ENCODE measurements around the gene LRTM2. TPM values are rescaled to one million over a fixed set of nuclear protein-coding genes. Genes with fewer than 3 reads are reported as not detected.

The LRTM2 gene
- polyA plus RNA-seq, 1 donor (not counting 4 experiments of a cell fraction or from before 2014, with no cell fraction given): not detected

DNA sequence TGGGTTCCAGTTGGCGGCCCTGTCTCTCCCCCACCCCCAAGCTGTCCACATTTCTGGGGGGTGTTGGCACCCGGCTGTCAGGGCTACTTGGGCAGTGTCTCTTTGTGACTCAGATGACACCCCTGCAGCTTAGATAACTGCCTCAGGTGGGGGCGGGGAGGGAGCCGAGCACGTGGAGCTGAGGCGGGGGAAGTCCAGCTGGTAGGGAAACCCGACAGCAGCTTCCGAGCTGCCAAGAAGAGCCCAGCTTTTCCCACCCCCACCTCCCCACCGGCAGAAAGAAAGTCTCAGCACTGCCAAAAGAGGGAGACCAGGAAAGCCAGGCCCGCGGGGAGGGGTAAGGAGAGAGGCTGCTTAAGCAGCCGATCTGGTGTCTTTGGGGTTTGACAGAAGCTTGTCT lies 1.4 kb downstream of the LRTM2 start:
- dilution Hi-C loops (cut with MboI; ENCODE audit: extremely low pct_ligation_motif_present, low sequenced_read_pairs): no loop called here
- FAIRE-seq (no peak), DNase-seq (ENCODE audit: low read depth, low spot score) (no peak)
- H3K79me2 ChIP-seq (ENCODE audit: control insufficient read depth, insufficient read depth, low read length): no peaks in the 10 kb centered on the region
- no peaks in the 10 kb centered on the region for H3K9me1 ChIP-seq (ENCODE audit: control insufficient read depth, extremely low read depth, insufficient read depth, low read length)
- no peaks in the 10 kb centered on the region for H3K4me1 ChIP-seq (ENCODE audit: control insufficient read depth, extremely low read depth, insufficient read depth, low read length)
- H4K20me1 ChIP-seq (ENCODE audit: control insufficient read depth, extremely low read depth, insufficient read depth, low read length): no peaks in the 10 kb centered on the region
- H3K4me2 ChIP-seq (ENCODE audit: control insufficient read depth, extremely low read depth, insufficient read depth, low read depth, low read length): no peak overlapping the region
- H3K27ac ChIP-seq (ENCODE audit: control insufficient read depth, insufficient read depth, low read length): no peak overlapping the region
- H3K4me3 ChIP-seq (ENCODE audit: control insufficient read depth in 2 of 3, extremely low read depth in 1 of 3, insufficient read depth in 2 of 3, low read depth in 1 of 3, low read length in 3 of 3): no peak overlapping the region
- H3K9ac ChIP-seq (ENCODE audit: control insufficient read depth, extremely low read depth, insufficient read depth, low read length): no peak overlapping the region
- TF ChIP-seq EZH2 (IDR thresholded peaks at IDR 0.05; ENCODE audit: low read length): peak; percentile 54
- TF ChIP-seq, protein P1, sequence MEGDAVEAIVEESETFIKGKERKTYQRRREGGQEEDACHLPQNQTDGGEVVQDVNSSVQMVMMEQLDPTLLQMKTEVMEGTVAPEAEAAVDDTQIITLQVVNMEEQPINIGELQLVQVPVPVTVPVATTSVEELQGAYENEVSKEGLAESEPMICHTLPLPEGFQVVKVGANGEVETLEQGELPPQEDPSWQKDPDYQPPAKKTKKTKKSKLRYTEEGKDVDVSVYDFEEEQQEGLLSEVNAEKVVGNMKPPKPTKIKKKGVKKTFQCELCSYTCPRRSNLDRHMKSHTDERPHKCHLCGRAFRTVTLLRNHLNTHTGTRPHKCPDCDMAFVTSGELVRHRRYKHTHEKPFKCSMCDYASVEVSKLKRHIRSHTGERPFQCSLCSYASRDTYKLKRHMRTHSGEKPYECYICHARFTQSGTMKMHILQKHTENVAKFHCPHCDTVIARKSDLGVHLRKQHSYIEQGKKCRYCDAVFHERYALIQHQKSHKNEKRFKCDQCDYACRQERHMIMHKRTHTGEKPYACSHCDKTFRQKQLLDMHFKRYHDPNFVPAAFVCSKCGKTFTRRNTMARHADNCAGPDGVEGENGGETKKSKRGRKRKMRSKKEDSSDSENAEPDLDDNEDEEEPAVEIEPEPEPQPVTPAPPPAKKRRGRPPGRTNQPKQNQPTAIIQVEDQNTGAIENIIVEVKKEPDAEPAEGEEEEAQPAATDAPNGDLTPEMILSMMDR (optimal IDR thresholded peaks at IDR 0.05 in 1 of 3, IDR thresholded peaks at IDR 0.05 in 1 of 3, conservative IDR thresholded peaks at IDR 0.05 in 1 of 3; ENCODE audit: extremely low read depth in 1 of 3, insufficient read depth in 2 of 3, low read length in 3 of 3): no peak
- H3K9me3 ChIP-seq (ENCODE audit: control insufficient read depth, low read depth, low read length): no peaks in the 10 kb centered on the region
- no peak overlapping the region for H2AFZ ChIP-seq (ENCODE audit: control insufficient read depth, low read length)
- no peaks in the 10 kb centered on the region for H3K36me3 ChIP-seq (ENCODE audit: control insufficient read depth in 2 of 2, extremely low read depth in 1 of 2, insufficient read depth in 2 of 2, low read length in 2 of 2)
- H3K27me3 ChIP-seq (ENCODE audit: control insufficient read depth, extremely low read depth, insufficient read depth, low read length): peaks cover 56% of the 10 kb centered on the region

DNA sequence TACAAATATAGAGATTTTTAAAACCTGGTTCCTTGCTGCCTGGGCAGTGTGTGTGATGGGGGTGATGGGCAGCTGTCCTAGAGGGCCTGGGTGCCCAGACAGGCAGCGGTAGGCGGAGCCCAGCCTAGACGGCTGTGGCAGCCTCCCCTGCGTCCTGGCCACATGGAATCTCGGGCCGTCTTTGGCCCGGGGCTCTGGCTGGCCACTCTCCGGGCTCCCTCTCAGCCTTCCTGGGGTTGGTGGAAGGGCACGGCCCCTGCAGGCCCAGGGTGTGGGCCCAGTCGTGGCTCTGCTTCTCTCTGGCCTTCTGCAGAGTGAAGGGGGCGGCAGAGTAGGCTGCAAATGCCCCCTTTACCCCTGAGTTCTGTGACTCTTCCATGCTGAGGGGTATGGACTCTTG lies 2.3 kb downstream of the LRTM2 start:
- no peak for DNase-seq (ENCODE audit: low read depth, low spot score)
- H3K9me1 ChIP-seq (ENCODE audit: control insufficient read depth, extremely low read depth, insufficient read depth, low read length): no peaks in the 10 kb centered on the region
- no peak overlapping the region for H3K9ac ChIP-seq (ENCODE audit: control insufficient read depth, extremely low read depth, insufficient read depth, low read length)
- no peak overlapping the region for H3K4me2 ChIP-seq (ENCODE audit: control insufficient read depth, extremely low read depth, insufficient read depth, low read depth, low read length)
- peaks cover 56% of the 10 kb centered on the region for H3K27me3 ChIP-seq (ENCODE audit: control insufficient read depth, extremely low read depth, insufficient read depth, low read length)
- no peak overlapping the region for H3K4me3 ChIP-seq (ENCODE audit: control insufficient read depth in 2 of 3, extremely low read depth in 1 of 3, insufficient read depth in 2 of 3, low read depth in 1 of 3, low read length in 3 of 3)
- H3K9me3 ChIP-seq (ENCODE audit: control insufficient read depth, low read depth, low read length): no peaks in the 10 kb centered on the region
- no peaks in the 10 kb centered on the region for H3K79me2 ChIP-seq (ENCODE audit: control insufficient read depth, insufficient read depth, low read length)
- TF ChIP-seq EZH2 (IDR thresholded peaks at IDR 0.05; ENCODE audit: low read length): no peak
- TF ChIP-seq, protein P1 (optimal IDR thresholded peaks at IDR 0.05 in 1 of 3, IDR thresholded peaks at IDR 0.05 in 1 of 3, conservative IDR thresholded peaks at IDR 0.05 in 1 of 3; ENCODE audit: extremely low read depth in 1 of 3, insufficient read depth in 2 of 3, low read length in 3 of 3): no peak
- H3K27ac ChIP-seq (ENCODE audit: control insufficient read depth, insufficient read depth, low read length): no peak overlapping the region
- no peak for FAIRE-seq
- H2AFZ ChIP-seq (ENCODE audit: control insufficient read depth, low read length): no peak overlapping the region
- dilution Hi-C loops (cut with MboI; ENCODE audit: extremely low pct_ligation_motif_present, low sequenced_read_pairs): no loop called here
- no peaks in the 10 kb centered on the region for H4K20me1 ChIP-seq (ENCODE audit: control insufficient read depth, extremely low read depth, insufficient read depth, low read length)
- H3K4me1 ChIP-seq (ENCODE audit: control insufficient read depth, extremely low read depth, insufficient read depth, low read length): no peaks in the 10 kb centered on the region
- no peaks in the 10 kb centered on the region for H3K36me3 ChIP-seq (ENCODE audit: control insufficient read depth in 2 of 2, extremely low read depth in 1 of 2, insufficient read depth in 2 of 2, low read length in 2 of 2)
